Vagina (tissue), 2 donors: Measurements from ENCODE around the gene HABP2.

Source experiments
- CTCF ChIP-seq, 3 experiments: fragments of 450-650 bp in 2 of 3; fragments of 200-600 bp in 1 of 3; sonication (generic) in 1 of 3; IDR thresholded peaks; one replicate each; pipeline ENCODE4 v1.5.1; 2017 to 2019; ENCODE audit warnings: antibody characterized with exemption in 3 of 3, mild to moderate bottlenecking in 2 of 3, moderate library complexity in 2 of 3
- POLR2A ChIP-seq, 2 donors: fragments of 450-650 bp; IDR thresholded peaks; one replicate each; pipeline ENCODE4 v1.6.1; 2017; ENCODE audit warnings: antibody characterized with exemption in 2 of 2, mild to moderate bottlenecking in 2 of 2, moderate library complexity in 2 of 2

GRCh38 chr10:113610631-113611601 is 58.1 kb downstream of the HABP2 start:
- TF ChIP-seq CTCF (IDR thresholded peaks at IDR 0.05) = no peak
- no peak for TF ChIP-seq POLR2A (IDR thresholded peaks at IDR 0.05)
